GM23338 (cell line): ENCODE data around the gene ZNF804A. TPM values are rescaled to one million over a fixed set of nuclear protein-coding genes. Genes with fewer than 3 reads are reported as not detected.

Source experiments
- ATAC-seq: fragments of 200-7000 bp; cut with Tn5 transposase; 3 replicates; pipeline ENCODE4 v1.9.1; 2020
- DNase-seq: peaks from one replicate; pipeline ENCODE4 v3.0.0-alpha.2; 2015; ENCODE audit warnings: low spot score
- H2AFZ ChIP-seq: fragments of 200-600 bp; sonication (generic); 2 replicates; pipeline ENCODE4 v1.8.0; 2016; ENCODE audit warnings: antibody characterized with exemption, mild to moderate bottlenecking, moderate library complexity
- H3F3A ChIP-seq: fragments of 200-600 bp; sonication (generic); replicated peaks from 2 replicates; pipeline ENCODE4 v1.8.0; 2017; ENCODE audit warnings: antibody characterized with exemption, mixed run types, low read depth
- H3K27ac ChIP-seq: fragments of 200-600 bp; sonication (generic); 2 replicates; pipeline ENCODE4 v1.6.1; 2016; ENCODE audit warnings: low read depth
- H3K27me3 ChIP-seq: fragments of 200-600 bp; sonication (generic); 2 replicates; pipeline ENCODE4 v1.8.0; 2016; ENCODE audit warnings: mild to moderate bottlenecking, mixed run types, moderate library complexity; ENCODE audit not compliant: insufficient read depth
- H3K36me3 ChIP-seq: fragments of 200-600 bp; sonication (generic); 2 replicates; pipeline ENCODE4 v1.8.0; 2016; ENCODE audit warnings: mild to moderate bottlenecking; ENCODE audit not compliant: insufficient read depth
- H3K4me1 ChIP-seq: fragments of 200-600 bp; sonication (generic); 2 replicates; pipeline ENCODE4 v1.8.0; 2016; ENCODE audit warnings: mild to moderate bottlenecking, moderate library complexity; ENCODE audit not compliant: insufficient read depth
- H3K4me2 ChIP-seq: fragments of 200-600 bp; sonication (generic); 2 replicates; pipeline ENCODE4 v1.7.1; 2017; ENCODE audit warnings: mixed run types
- H3K4me3 ChIP-seq: fragments of 200-600 bp; sonication (generic); 2 replicates; pipeline ENCODE4 v1.6.1; 2016; ENCODE audit warnings: mixed run types
- H3K79me2 ChIP-seq: fragments of 200-600 bp; sonication (generic); replicated peaks from 2 replicates; pipeline ENCODE4 v1.8.0; 2017; ENCODE audit warnings: mild to moderate bottlenecking; ENCODE audit not compliant: insufficient read depth
- H3K9me2 ChIP-seq: fragments of 200-600 bp; sonication (generic); 2 replicates; pipeline ENCODE4 v1.8.0; 2017; ENCODE audit not compliant: insufficient read depth
- H4K20me1 ChIP-seq: fragments of 200-600 bp; sonication (generic); replicated peaks from 2 replicates; pipeline ENCODE4 v1.8.0; 2017; ENCODE audit warnings: mild to moderate bottlenecking; ENCODE audit not compliant: insufficient read depth
- H3K27ac Mint-ChIP-seq: 2 replicates; pipeline ENCODE4 v1.8.0; 2020; ENCODE audit warnings: inconsistent platforms, mild to moderate bottlenecking, moderate library complexity, mixed read lengths
- H3K27me3 Mint-ChIP-seq: 3 replicates; pipeline ENCODE4 v1.8.0; 2022; ENCODE audit warnings: low read depth, mild to moderate bottlenecking, moderate library complexity, mixed read lengths, inconsistent platforms; ENCODE audit not compliant: insufficient read depth, poor library complexity
- H3K36me3 Mint-ChIP-seq: 3 replicates; pipeline ENCODE4 v1.8.0; 2021; ENCODE audit warnings: low read depth, mild to moderate bottlenecking, inconsistent platforms, moderate library complexity, mixed read lengths
- H3K4me1 Mint-ChIP-seq: 3 replicates; pipeline ENCODE4 v1.8.0; 2020; ENCODE audit warnings: mild to moderate bottlenecking, inconsistent platforms, mixed read lengths
- H3K4me3 Mint-ChIP-seq: 3 replicates; pipeline ENCODE4 v1.8.0; 2021; ENCODE audit warnings: moderate library complexity, mild to moderate bottlenecking, inconsistent platforms, mixed read lengths
- H3K9me3 Mint-ChIP-seq: 3 replicates; pipeline ENCODE4 v1.8.0; 2020; ENCODE audit warnings: moderate library complexity, mild to moderate bottlenecking, inconsistent platforms, mixed read lengths
- CREB1 ChIP-seq: fragments of 250-450 bp; sonication (Bioruptor Pico); IDR thresholded peaks from 2 replicates; pipeline ENCODE4 v1.5.0; 2020; ENCODE audit warnings: low read depth, mild to moderate bottlenecking, moderate library complexity
- EZH2 ChIP-seq: fragments of 200-600 bp; sonication (generic); IDR thresholded peaks from one replicate; pipeline ENCODE4 v1.8.0; 2017; ENCODE audit warnings: antibody characterized with exemption, mild to moderate bottlenecking, low read depth; ENCODE audit not compliant: unreplicated experiment
- EZH2phosphoT487 ChIP-seq: fragments of 200-600 bp; sonication (generic); IDR thresholded peaks from one replicate; pipeline ENCODE4 v1.8.1; 2018; ENCODE audit warnings: antibody characterized with exemption; ENCODE audit not compliant: unreplicated experiment
- JUNB ChIP-seq: IDR thresholded peaks from one replicate; pipeline ENCODE4 v1.6.1; 2016; ENCODE audit warnings: antibody characterized with exemption; ENCODE audit not compliant: unreplicated experiment
- NANOG ChIP-seq: IDR thresholded peaks from 2 replicates; pipeline ENCODE4 v1.6.1; 2016; ENCODE audit warnings: antibody characterized with exemption, borderline replicate concordance
- POLR2AphosphoS5 ChIP-seq: IDR thresholded peaks from 2 replicates; pipeline ENCODE4 v1.6.1; 2016; ENCODE audit warnings: antibody characterized with exemption, low read depth
- STAT1 ChIP-seq: IDR thresholded peaks from one replicate; pipeline ENCODE4 v1.6.1; 2016; ENCODE audit warnings: antibody characterized with exemption; ENCODE audit not compliant: unreplicated experiment
- ZNF114 ChIP-seq: fragments of 250-450 bp; sonication (Bioruptor Pico); IDR thresholded peaks from 2 replicates; pipeline ENCODE4 v1.5.0; 2020; ENCODE audit warnings: mild to moderate bottlenecking, moderate library complexity
- ZNF331 ChIP-seq: fragments of 250-450 bp; sonication (Bioruptor Pico); IDR thresholded peaks from 2 replicates; pipeline ENCODE4 v1.5.0; 2020; ENCODE audit warnings: low read depth, mild to moderate bottlenecking, moderate library complexity
- polyA plus RNA-seq: library from polyadenylated mRNA; unstranded; fragments of >200 nt; fragmentation: Nextera tagmentation; extraction: Ambion mirVana; gene quantifications from 2 replicates; pipeline ENCODE4 v1.2.1, GENCODE V29; 2016
- total RNA-seq: library from RNA; depleted of rRNA; stranded (reverse); fragments of >200 nt; shearing (Covaris generic); gene quantifications from 2 replicates; pipeline ENCODE4 v1.2.3, GENCODE V29; 2014
- TF ChIP-seq, protein P1 (sequence below): IDR thresholded peaks from 2 replicates; pipeline ENCODE4 v1.6.1; 2016; ENCODE audit warnings: antibody characterized with exemption
- TF ChIP-seq, protein P2 (sequence below), 2 experiments: fragments of 200-600 bp in 1 of 2; sonication (generic) in 1 of 2; conservative IDR thresholded peaks; 2 replicates each; pipeline versions ENCODE4 v1.5.1 to v1.6.1; 2016 to 2017; ENCODE audit warnings: antibody characterized with exemption in 2 of 2, low read depth in 2 of 2, mild to moderate bottlenecking in 2 of 2, moderate library complexity in 1 of 2
- TF ChIP-seq, protein P3 (sequence below): fragments of 250-450 bp; sonication (Bioruptor Pico); IDR thresholded peaks from 2 replicates; pipeline ENCODE4 v1.5.0; 2020; ENCODE audit warnings: mild to moderate bottlenecking, moderate library complexity
- TF ChIP-seq, protein P4 (sequence below): IDR thresholded peaks from one replicate; pipeline ENCODE4 v1.6.1; 2018; ENCODE audit warnings: antibody characterized with exemption; ENCODE audit not compliant: unreplicated experiment

The ZNF804A gene
- total and polyA plus RNA-seq, 2 experiments from 2014 or later = not detected

DNA sequence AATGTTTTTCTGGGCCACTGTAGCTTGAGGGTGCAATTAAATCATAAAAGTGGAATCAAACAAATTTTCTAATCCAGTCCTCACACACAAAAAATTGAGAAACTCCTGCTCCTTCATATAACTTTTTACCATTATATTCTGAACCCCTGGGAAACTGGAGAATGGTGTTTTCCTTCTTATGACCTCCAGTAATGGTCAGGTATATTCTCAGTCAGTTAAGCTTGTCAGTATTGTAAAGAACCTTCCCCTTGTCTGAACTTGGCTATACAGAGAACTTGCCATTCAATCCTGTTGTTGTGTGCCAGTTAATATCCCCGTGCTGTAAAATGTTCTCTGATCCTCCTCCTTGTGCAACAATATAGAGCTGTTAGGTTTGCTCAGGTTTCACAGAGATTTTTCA is 39.5 kb downstream of the ZNF804A start:
- H3K79me2 ChIP-seq = no peaks in the 10 kb centered on the region
- H3K4me2 ChIP-seq = no peak overlapping the region
- H3F3A ChIP-seq = no peaks in the 10 kb centered on the region
- H3K36me3 ChIP-seq = no peaks in the 10 kb centered on the region
- no peaks in the 10 kb centered on the region for H3K4me1 ChIP-seq
- no peak for TF ChIP-seq EZH2
- TF ChIP-seq ZNF331 (CRISPR knock-in tag) = no peak
- TF ChIP-seq, protein P1, sequence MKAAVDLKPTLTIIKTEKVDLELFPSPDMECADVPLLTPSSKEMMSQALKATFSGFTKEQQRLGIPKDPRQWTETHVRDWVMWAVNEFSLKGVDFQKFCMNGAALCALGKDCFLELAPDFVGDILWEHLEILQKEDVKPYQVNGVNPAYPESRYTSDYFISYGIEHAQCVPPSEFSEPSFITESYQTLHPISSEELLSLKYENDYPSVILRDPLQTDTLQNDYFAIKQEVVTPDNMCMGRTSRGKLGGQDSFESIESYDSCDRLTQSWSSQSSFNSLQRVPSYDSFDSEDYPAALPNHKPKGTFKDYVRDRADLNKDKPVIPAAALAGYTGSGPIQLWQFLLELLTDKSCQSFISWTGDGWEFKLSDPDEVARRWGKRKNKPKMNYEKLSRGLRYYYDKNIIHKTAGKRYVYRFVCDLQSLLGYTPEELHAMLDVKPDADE = no peak
- TF ChIP-seq NANOG = no peak
- no peak for TF ChIP-seq POLR2AphosphoS5
- TF ChIP-seq EZH2phosphoT487 = no peak
- no peak for TF ChIP-seq ZNF114 (CRISPR knock-in tag)
- no peak for TF ChIP-seq JUNB
- TF ChIP-seq, protein P2, sequence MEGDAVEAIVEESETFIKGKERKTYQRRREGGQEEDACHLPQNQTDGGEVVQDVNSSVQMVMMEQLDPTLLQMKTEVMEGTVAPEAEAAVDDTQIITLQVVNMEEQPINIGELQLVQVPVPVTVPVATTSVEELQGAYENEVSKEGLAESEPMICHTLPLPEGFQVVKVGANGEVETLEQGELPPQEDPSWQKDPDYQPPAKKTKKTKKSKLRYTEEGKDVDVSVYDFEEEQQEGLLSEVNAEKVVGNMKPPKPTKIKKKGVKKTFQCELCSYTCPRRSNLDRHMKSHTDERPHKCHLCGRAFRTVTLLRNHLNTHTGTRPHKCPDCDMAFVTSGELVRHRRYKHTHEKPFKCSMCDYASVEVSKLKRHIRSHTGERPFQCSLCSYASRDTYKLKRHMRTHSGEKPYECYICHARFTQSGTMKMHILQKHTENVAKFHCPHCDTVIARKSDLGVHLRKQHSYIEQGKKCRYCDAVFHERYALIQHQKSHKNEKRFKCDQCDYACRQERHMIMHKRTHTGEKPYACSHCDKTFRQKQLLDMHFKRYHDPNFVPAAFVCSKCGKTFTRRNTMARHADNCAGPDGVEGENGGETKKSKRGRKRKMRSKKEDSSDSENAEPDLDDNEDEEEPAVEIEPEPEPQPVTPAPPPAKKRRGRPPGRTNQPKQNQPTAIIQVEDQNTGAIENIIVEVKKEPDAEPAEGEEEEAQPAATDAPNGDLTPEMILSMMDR (conservative IDR thresholded peaks at IDR 0.05; ENCODE audit: low read depth in 2 of 2) = no peak
- no peak for TF ChIP-seq CREB1 (CRISPR knock-in tag)
- TF ChIP-seq, protein P3, sequence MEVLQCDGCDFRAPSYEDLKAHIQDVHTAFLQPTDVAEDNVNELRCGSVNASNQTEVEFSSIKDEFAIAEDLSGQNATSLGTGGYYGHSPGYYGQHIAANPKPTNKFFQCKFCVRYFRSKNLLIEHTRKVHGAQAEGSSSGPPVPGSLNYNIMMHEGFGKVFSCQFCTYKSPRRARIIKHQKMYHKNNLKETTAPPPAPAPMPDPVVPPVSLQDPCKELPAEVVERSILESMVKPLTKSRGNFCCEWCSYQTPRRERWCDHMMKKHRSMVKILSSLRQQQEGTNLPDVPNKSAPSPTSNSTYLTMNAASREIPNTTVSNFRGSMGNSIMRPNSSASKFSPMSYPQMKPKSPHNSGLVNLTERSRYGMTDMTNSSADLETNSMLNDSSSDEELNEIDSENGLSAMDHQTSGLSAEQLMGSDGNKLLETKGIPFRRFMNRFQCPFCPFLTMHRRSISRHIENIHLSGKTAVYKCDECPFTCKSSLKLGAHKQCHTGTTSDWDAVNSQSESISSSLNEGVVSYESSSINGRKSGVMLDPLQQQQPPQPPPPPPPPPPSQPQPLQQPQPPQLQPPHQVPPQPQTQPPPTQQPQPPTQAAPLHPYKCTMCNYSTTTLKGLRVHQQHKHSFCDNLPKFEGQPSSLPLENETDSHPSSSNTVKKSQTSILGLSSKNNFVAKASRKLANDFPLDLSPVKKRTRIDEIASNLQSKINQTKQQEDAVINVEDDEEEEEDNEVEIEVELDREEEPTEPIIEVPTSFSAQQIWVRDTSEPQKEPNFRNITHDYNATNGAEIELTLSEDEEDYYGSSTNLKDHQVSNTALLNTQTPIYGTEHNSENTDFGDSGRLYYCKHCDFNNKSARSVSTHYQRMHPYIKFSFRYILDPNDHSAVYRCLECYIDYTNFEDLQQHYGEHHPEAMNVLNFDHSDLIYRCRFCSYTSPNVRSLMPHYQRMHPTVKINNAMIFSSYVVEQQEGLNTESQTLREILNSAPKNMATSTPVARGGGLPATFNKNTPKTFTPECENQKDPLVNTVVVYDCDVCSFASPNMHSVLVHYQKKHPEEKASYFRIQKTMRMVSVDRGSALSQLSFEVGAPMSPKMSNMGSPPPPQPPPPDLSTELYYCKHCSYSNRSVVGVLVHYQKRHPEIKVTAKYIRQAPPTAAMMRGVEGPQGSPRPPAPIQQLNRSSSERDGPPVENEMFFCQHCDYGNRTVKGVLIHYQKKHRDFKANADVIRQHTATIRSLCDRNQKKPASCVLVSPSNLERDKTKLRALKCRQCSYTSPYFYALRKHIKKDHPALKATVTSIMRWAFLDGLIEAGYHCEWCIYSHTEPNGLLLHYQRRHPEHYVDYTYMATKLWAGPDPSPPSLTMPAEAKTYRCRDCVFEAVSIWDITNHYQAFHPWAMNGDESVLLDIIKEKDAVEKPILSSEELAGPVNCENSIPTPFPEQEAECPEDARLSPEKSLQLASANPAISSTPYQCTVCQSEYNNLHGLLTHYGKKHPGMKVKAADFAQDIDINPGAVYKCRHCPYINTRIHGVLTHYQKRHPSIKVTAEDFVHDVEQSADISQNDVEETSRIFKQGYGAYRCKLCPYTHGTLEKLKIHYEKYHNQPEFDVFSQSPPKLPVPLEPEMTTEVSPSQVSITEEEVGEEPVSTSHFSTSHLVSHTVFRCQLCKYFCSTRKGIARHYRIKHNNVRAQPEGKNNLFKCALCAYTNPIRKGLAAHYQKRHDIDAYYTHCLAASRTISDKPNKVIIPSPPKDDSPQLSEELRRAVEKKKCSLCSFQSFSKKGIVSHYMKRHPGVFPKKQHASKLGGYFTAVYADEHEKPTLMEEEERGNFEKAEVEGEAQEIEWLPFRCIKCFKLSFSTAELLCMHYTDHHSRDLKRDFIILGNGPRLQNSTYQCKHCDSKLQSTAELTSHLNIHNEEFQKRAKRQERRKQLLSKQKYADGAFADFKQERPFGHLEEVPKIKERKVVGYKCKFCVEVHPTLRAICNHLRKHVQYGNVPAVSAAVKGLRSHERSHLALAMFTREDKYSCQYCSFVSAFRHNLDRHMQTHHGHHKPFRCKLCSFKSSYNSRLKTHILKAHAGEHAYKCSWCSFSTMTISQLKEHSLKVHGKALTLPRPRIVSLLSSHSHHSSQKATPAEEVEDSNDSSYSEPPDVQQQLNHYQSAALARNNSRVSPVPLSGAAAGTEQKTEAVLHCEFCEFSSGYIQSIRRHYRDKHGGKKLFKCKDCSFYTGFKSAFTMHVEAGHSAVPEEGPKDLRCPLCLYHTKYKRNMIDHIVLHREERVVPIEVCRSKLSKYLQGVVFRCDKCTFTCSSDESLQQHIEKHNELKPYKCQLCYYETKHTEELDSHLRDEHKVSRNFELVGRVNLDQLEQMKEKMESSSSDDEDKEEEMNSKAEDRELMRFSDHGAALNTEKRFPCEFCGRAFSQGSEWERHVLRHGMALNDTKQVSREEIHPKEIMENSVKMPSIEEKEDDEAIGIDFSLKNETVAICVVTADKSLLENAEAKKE (CRISPR knock-in tag) = no peak
- TF ChIP-seq STAT1 = no peak
- TF ChIP-seq, protein P4, sequence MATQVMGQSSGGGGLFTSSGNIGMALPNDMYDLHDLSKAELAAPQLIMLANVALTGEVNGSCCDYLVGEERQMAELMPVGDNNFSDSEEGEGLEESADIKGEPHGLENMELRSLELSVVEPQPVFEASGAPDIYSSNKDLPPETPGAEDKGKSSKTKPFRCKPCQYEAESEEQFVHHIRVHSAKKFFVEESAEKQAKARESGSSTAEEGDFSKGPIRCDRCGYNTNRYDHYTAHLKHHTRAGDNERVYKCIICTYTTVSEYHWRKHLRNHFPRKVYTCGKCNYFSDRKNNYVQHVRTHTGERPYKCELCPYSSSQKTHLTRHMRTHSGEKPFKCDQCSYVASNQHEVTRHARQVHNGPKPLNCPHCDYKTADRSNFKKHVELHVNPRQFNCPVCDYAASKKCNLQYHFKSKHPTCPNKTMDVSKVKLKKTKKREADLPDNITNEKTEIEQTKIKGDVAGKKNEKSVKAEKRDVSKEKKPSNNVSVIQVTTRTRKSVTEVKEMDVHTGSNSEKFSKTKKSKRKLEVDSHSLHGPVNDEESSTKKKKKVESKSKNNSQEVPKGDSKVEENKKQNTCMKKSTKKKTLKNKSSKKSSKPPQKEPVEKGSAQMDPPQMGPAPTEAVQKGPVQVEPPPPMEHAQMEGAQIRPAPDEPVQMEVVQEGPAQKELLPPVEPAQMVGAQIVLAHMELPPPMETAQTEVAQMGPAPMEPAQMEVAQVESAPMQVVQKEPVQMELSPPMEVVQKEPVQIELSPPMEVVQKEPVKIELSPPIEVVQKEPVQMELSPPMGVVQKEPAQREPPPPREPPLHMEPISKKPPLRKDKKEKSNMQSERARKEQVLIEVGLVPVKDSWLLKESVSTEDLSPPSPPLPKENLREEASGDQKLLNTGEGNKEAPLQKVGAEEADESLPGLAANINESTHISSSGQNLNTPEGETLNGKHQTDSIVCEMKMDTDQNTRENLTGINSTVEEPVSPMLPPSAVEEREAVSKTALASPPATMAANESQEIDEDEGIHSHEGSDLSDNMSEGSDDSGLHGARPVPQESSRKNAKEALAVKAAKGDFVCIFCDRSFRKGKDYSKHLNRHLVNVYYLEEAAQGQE = no peak
- Mint-ChIP-seq H3K27ac (no peak overlapping the region), H3K9me3 (no peaks in the 10 kb centered on the region), H3K36me3 (no peaks in the 10 kb centered on the region), H3K27me3 (no peaks in the 10 kb centered on the region), H3K4me3 (no peak overlapping the region), H3K4me1 (no peaks in the 10 kb centered on the region)
- no peak for ATAC-seq
- no peak overlapping the region for H2AFZ ChIP-seq
- no peak overlapping the region for H3K4me3 ChIP-seq
- H3K27me3 ChIP-seq = no peaks in the 10 kb centered on the region
- no peaks in the 10 kb centered on the region for H4K20me1 ChIP-seq
- no peak for DNase-seq
- H3K27ac ChIP-seq = no peak overlapping the region
- no peaks in the 10 kb centered on the region for H3K9me2 ChIP-seq
